HEK293T (cell line): ENCODE measurements around the gene MYLK.
"Not testable (repeated sequence)": the region's sequence is repeated elsewhere in the genome, so short reads cannot be mapped to it uniquely, and the experiment has no call there.

Experiments used
- CTCF ChIA-PET: fragments of 350-600 bp; formaldehyde crosslinking; extraction: SDS; loops from one replicate; lab custom pipeline; 2021; ENCODE audit warnings: antibody characterized with exemption, inconsistent platforms; lab: Yijun Ruan, JAX
- POLR2A ChIA-PET: fragments of 350-600 bp; formaldehyde crosslinking; extraction: SDS; loops from one replicate; lab custom pipeline; 2020; ENCODE audit warnings: antibody characterized with exemption, inconsistent platforms; lab: Yijun Ruan, JAX
- DNase-seq: peaks from one replicate; pipeline ENCODE4 v3.0.0; 2012; ENCODE audit warnings: mixed read lengths; ENCODE audit errors: extremely low spot score
- ARNT ChIP-seq: fragments of 450-650 bp; IDR thresholded peaks from 2 replicates; pipeline ENCODE4 v1.6.1; 2017; ENCODE audit warnings: mild to moderate bottlenecking
- BHLHE40 ChIP-seq: fragments of 450-650 bp; IDR thresholded peaks from 2 replicates; pipeline ENCODE4 v1.6.1; 2016; ENCODE audit warnings: mild to moderate bottlenecking, moderate library complexity, borderline replicate concordance
- CTBP1 ChIP-seq: fragments of 450-650 bp; IDR thresholded peaks from 2 replicates; pipeline ENCODE4 v1.6.1; 2016; ENCODE audit warnings: borderline replicate concordance
- ELF4 ChIP-seq: fragments of 450-650 bp; IDR thresholded peaks from 2 replicates; pipeline ENCODE4 v1.6.1; 2017; ENCODE audit warnings: antibody characterized with exemption
- FOXA1 ChIP-seq: fragments of 450-650 bp; IDR thresholded peaks from 2 replicates; pipeline ENCODE4 v1.6.1; 2016; ENCODE audit warnings: mild to moderate bottlenecking
- FOXK2 ChIP-seq: fragments of 450-650 bp; IDR thresholded peaks from 2 replicates; pipeline ENCODE4 v1.6.1; 2016; ENCODE audit warnings: mild to moderate bottlenecking
- FOXM1 ChIP-seq: fragments of 450-650 bp; IDR thresholded peaks from 2 replicates; pipeline ENCODE4 v1.6.1; 2017; ENCODE audit warnings: mild to moderate bottlenecking, borderline replicate concordance
- HDGF ChIP-seq: fragments of 450-650 bp; IDR thresholded peaks from 2 replicates; pipeline ENCODE4 v1.6.1; 2017; ENCODE audit warnings: antibody characterized with exemption, borderline replicate concordance
- L3MBTL2 ChIP-seq: fragments of 450-650 bp; conservative IDR thresholded peaks from 2 replicates; pipeline ENCODE4 v1.6.1; 2016; ENCODE audit warnings: mild to moderate bottlenecking
- LEF1 ChIP-seq: fragments of 450-650 bp; IDR thresholded peaks from 2 replicates; pipeline ENCODE4 v1.6.1; 2017; ENCODE audit warnings: mild to moderate bottlenecking, borderline replicate concordance
- NFRKB ChIP-seq: fragments of 450-650 bp; IDR thresholded peaks from 2 replicates; pipeline ENCODE4 v1.6.1; 2016; ENCODE audit warnings: mild to moderate bottlenecking, moderate library complexity
- SP1 ChIP-seq: fragments of 450-650 bp; IDR thresholded peaks from 2 replicates; pipeline ENCODE4 v1.6.1; 2017
- SUZ12 ChIP-seq: fragments of 450-650 bp; IDR thresholded peaks from 2 replicates; pipeline ENCODE4 v1.6.1; 2016; ENCODE audit warnings: mild to moderate bottlenecking
- TARDBP ChIP-seq: fragments of 450-650 bp; IDR thresholded peaks from 2 replicates; pipeline ENCODE4 v1.6.1; 2016
- ZNF384 ChIP-seq: fragments of 450-650 bp; IDR thresholded peaks from 2 replicates; pipeline ENCODE4 v1.6.1; 2016
- TF ChIP-seq, protein P1 (sequence below): fragments of 450-650 bp; IDR thresholded peaks from 2 replicates; pipeline ENCODE4 v1.6.1; 2016

The MYLK gene

GRCh38 chr3:123739754-123740153 is 144.4 kb downstream of the MYLK start:
- DNase-seq, result no peak
- POLR2A ChIA-PET, result no interaction called here
- CTCF ChIA-PET, result no interaction called here
- TF ChIP-seq FOXM1, result no peak
- no peak for TF ChIP-seq FOXA1
- no peak for TF ChIP-seq ELF4
- TF ChIP-seq, protein P1, sequence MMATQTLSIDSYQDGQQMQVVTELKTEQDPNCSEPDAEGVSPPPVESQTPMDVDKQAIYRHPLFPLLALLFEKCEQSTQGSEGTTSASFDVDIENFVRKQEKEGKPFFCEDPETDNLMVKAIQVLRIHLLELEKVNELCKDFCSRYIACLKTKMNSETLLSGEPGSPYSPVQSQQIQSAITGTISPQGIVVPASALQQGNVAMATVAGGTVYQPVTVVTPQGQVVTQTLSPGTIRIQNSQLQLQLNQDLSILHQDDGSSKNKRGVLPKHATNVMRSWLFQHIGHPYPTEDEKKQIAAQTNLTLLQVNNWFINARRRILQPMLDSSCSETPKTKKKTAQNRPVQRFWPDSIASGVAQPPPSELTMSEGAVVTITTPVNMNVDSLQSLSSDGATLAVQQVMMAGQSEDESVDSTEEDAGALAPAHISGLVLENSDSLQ, result no peak
- TF ChIP-seq SUZ12, result no peak
- TF ChIP-seq SP1, result no peak
- TF ChIP-seq L3MBTL2, result no peak
- TF ChIP-seq FOXK2, result no peak
- TF ChIP-seq BHLHE40, result no peak

DNA sequence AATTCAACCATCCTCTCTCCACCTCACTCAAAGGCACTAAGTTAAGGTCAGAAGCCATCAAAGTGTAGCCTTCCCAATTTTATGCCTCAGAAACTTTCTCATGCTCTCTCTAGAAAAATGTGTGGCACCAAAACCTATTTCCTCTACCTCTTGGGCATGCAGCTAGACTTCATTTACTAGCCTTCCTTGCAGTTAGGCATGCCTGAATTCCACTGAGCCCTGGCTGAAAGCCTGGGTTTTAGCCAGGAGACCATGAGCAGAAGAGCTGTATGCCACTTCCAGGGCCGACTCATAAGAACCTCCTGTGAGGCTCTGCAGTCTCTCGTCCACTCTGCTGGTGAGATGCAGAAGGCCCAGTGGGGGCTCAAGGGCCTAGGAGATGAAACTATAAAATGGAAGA is 145.0 kb downstream of the MYLK start:
- CTCF ChIA-PET, result no interaction called here
- TF ChIP-seq FOXM1 (no peak), FOXA1 (no peak), SP1 (no peak), FOXK2 (no peak)
- POLR2A ChIA-PET, result no interaction called here
- no peak for DNase-seq

- POLR2A ChIA-PET, DNase-seq: not testable (repeated sequence)
- CTCF ChIA-PET, result interaction anchor here (0.9 kb wide), 1 partner anchor 15 kb away, joined by 3 read pairs; no protein-coding TSS in a partner anchor
Measured at GRCh38 chr3:123738522-123738921, 145.6 kb downstream of the MYLK start.

DNA sequence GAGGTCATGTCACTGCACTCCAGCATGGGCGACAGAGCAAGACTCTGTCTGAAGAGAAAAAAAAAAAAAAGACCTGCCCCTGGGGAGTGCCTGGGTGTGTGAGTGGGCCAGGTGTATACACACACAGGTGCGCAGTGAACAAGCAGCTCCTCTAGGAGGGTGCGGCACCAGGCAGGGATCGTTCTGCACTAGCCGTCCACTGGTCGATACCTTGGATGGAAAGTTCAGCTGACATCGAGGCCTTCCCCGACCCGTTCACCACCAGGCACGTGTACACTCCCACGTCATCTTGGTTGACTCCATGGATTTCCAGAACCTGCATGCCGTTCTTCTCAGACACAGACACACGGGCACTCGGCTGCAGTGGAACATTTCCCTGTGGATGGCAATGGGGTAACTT is 147.0 kb downstream of the MYLK start:
- no peak for TF ChIP-seq TARDBP
- no peak for TF ChIP-seq ZNF384
- no peak for TF ChIP-seq FOXM1
- no peak for TF ChIP-seq ARNT
- TF ChIP-seq SUZ12, result no peak
- no peak for TF ChIP-seq SP1
- ChIA-PET CTCF (no interaction called here), POLR2A (no interaction called here)
- no peak for DNase-seq

- TF ChIP-seq ELF4 (no peak), FOXK2 (no peak), TARDBP (no peak), ARNT (no peak), HDGF (no peak), ZNF384 (no peak), BHLHE40 (no peak), FOXM1 (no peak), CTBP1 (no peak), NFRKB (no peak)
- TF ChIP-seq, protein P1, result no peak
- ChIA-PET CTCF (interaction anchor here (1.7 kb wide), 1 partner anchor 12 kb away, joined by 6 read pairs; no protein-coding TSS in a partner anchor), POLR2A (no interaction called here)
- no peak for DNase-seq
Measured at GRCh38 chr3:123735456-123735855, 148.7 kb downstream of the MYLK start.

DNA sequence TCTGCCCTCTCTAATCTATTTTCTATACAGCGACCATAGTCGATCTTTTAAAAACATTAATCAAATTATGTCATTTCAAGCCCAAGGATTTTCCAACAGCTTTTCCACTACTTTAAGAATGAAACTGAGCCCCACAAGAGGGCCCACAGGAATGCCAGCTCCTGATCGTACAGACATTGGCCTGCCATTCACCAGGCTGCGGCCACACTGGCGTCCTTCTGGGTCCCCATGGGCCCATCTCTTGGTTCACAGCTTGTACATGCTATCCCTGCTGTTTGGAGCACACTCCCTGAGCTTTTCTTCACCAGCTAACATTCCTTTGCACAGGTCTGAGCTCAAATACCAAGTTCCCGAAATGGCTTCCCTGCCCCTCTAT is 149.6 kb downstream of the MYLK start:
- no peak for DNase-seq
- CTCF ChIA-PET, result interaction anchor here (1.7 kb wide), 1 partner anchor 11 kb away, joined by 6 read pairs; no protein-coding TSS in a partner anchor
- POLR2A ChIA-PET, result no interaction called here
- TF ChIP-seq FOXK2 (no peak), HDGF (no peak), ELF4 (no peak), NFRKB (no peak), TARDBP (no peak), FOXM1 (no peak), CTBP1 (no peak), L3MBTL2 (no peak), FOXA1 (no peak), ZNF384 (no peak)
- TF ChIP-seq, protein P1, result no peak

- ChIA-PET CTCF (interaction anchor here (0.6 to 1.7 kb wide), 3 partner anchors 10 to 91 kb away, joined by 3 to 6 read pairs (median 3); no protein-coding TSS in a partner anchor), POLR2A (no interaction called here)
- TF ChIP-seq, protein P1, result no peak
- TF ChIP-seq ELF4, result no peak
- TF ChIP-seq CTBP1, result no peak
- no peak for TF ChIP-seq FOXM1
- no peak for TF ChIP-seq ARNT
- TF ChIP-seq FOXK2, result no peak
- TF ChIP-seq TARDBP, result no peak
- no peak for TF ChIP-seq L3MBTL2
- no peak for TF ChIP-seq BHLHE40
- TF ChIP-seq LEF1, result no peak
- no peak for TF ChIP-seq SP1
- TF ChIP-seq HDGF, result no peak
- TF ChIP-seq ZNF384, result no peak
- no peak for DNase-seq
Measured at GRCh38 chr3:123733805-123734526, 150.2 kb downstream of the MYLK start.
